Measurements from ENCODE around the gene DCDC2.

DCDC2 gene

DNA sequence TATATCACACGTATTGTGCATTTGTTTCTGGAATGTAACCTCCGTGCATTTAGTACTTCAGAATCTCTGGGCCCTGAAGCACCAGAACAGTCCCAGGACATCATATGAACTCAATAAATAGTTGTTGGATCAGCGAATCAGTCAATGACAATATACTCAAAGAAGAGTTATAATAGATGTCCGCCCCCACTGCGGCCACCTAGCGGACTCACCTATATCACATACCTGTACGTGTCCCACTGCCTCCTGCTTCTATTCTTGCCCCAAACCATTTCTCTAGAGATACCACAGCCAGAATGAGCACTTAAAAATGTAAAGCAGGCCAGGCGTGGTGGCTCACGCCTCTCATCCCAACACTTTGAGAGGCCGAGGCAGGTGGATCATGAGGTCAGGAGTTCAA, 73.9 kb downstream of the DCDC2 start:
- TF ChIP-seq TAF1 (IDR thresholded peaks at IDR 0.05; ENCODE audit: borderline replicate concordance, insufficient read depth, low read length) (no peak), FOXP2 (optimal IDR thresholded peaks at IDR 0.05; ENCODE audit: borderline replicate concordance, extremely low read depth, extremely low read length, insufficient read depth) (no peak), POLR2AphosphoS5 (IDR thresholded peaks at IDR 0.05; ENCODE audit: low read depth, low read length) (no peak), SIN3A (IDR thresholded peaks at IDR 0.05; ENCODE audit: borderline replicate concordance, insufficient read depth, low read length) (no peak)
- TF ChIP-seq, protein P1, sequence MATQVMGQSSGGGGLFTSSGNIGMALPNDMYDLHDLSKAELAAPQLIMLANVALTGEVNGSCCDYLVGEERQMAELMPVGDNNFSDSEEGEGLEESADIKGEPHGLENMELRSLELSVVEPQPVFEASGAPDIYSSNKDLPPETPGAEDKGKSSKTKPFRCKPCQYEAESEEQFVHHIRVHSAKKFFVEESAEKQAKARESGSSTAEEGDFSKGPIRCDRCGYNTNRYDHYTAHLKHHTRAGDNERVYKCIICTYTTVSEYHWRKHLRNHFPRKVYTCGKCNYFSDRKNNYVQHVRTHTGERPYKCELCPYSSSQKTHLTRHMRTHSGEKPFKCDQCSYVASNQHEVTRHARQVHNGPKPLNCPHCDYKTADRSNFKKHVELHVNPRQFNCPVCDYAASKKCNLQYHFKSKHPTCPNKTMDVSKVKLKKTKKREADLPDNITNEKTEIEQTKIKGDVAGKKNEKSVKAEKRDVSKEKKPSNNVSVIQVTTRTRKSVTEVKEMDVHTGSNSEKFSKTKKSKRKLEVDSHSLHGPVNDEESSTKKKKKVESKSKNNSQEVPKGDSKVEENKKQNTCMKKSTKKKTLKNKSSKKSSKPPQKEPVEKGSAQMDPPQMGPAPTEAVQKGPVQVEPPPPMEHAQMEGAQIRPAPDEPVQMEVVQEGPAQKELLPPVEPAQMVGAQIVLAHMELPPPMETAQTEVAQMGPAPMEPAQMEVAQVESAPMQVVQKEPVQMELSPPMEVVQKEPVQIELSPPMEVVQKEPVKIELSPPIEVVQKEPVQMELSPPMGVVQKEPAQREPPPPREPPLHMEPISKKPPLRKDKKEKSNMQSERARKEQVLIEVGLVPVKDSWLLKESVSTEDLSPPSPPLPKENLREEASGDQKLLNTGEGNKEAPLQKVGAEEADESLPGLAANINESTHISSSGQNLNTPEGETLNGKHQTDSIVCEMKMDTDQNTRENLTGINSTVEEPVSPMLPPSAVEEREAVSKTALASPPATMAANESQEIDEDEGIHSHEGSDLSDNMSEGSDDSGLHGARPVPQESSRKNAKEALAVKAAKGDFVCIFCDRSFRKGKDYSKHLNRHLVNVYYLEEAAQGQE (IDR thresholded peaks at IDR 0.05; ENCODE audit: insufficient read depth in 1 of 2, low read depth in 2 of 2, low read length in 2 of 2), result no peak

DNA sequence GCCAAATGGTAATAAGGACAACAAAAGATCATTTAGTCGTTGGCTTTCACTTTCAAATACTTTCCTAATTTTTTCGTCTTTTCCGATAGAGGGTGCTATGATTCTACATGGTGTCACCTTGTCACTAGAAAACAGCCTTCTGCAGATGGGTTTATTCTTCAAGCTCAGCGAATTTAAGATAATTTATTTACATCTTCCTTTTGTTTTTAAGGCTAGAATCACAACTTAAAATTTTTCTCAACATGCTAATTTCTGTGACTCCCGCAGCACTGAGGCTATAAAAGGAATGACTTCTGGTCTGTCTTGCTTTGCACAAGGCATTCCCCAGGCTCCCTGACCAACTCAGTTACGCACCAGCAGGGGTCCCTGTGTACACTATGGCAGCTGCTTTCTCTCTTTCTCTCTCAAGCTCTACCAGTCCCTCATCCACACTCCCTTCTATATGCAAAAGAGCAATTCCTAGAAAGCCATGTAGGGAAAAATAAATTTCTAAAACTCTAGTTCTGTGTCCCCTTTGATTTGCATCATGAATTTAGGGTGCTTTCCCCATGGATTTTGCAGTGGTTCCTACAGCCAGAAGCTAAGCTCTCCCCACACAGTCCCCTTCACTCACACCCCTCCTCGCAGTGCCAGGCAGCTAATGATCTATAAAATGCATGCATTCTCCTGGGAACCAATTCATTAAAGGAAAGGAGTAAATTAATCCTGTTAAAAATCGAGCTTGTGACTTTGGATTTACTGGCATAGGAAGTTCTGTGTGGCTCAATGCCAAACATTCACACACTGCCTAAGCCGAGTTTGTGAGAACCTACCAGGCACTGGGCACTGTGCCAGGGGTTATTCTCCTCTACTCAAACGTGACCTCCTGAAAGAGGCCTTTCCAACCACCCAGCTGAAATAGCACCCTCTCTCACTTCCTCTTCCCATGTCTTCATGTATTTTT, 74.5 kb downstream of the DCDC2 start:
- TF ChIP-seq, protein P1 (IDR thresholded peaks at IDR 0.05; ENCODE audit: insufficient read depth in 1 of 2, low read depth in 2 of 2, low read length in 2 of 2), result no peak
- TF ChIP-seq TAF1 (IDR thresholded peaks at IDR 0.05; ENCODE audit: borderline replicate concordance, insufficient read depth, low read length), result no peak
- TF ChIP-seq SIN3A (IDR thresholded peaks at IDR 0.05; ENCODE audit: borderline replicate concordance, insufficient read depth, low read length), result no peak
- TF ChIP-seq FOXP2 (optimal IDR thresholded peaks at IDR 0.05; ENCODE audit: borderline replicate concordance, extremely low read depth, extremely low read length, insufficient read depth), result no peak
- no peak for TF ChIP-seq POLR2AphosphoS5 (IDR thresholded peaks at IDR 0.05; ENCODE audit: low read depth, low read length)

DNA sequence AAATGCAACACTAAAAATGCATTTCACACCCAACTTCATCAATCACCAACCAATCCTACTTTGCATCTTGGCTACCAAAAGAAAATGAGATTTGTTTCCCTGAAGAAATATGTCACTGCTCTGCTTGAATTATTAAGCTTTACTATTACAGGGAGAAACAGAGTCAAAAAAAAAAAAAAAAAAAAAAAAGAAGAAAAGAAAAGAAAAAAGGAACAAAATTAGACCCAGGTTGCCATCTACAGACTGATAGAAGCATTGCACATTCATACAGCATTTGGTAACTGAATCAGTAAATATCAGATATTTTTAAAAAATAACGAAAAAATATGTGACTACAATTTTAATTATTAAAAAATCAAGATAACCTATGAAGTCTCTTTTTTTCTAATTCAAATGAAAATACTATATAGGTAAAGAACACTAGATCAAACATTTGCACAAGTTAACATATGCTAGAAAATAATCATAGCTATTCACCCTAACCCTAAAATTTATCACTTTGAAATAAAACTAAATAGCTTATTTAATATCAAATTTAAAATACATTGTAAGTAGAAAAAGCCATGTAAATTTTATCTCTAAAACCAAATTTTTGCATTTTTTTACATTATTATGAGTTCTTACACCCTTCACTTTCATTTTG, 83.3 kb downstream of the DCDC2 start:
- no peak for TF ChIP-seq FOXP2 (optimal IDR thresholded peaks at IDR 0.05; ENCODE audit: borderline replicate concordance, extremely low read depth, extremely low read length, insufficient read depth)

DNA sequence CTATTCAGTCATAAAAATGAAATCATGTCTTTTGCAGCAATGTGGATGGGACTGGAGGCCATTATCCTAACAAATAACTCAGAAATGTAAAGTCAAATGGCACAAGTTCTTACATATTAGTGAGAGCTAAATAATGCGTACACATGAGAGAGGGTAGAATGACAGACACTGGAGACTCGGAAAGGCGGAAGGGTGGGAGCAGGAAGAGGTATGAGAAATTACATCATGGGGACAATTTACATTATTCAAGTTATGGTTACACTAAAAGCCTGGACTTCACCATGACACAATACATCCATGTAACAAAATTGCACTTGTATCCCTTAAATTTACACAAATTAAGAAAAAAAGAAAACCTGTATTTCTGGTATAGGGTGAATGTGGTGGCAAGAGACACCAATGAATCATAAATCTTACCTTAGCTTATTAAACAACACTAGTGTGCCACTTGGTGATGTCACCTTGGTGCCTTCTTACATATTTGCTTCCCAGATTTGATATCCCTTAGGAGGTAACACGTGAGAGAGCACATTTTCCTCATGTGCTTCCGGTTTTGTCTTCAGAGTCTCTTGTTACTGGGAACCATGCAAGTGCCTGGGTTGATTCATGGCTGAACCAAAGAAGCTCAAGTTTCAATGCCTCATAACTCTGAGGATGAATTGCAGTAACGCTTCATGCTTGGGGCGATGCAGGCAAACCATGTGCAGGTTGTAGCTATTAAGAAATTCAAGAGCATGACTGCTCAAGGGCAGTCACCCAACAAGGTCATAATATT, 84.6 kb downstream of the DCDC2 start:
- no peak for TF ChIP-seq SIN3A (IDR thresholded peaks at IDR 0.05; ENCODE audit: borderline replicate concordance, insufficient read depth, low read length)
- TF ChIP-seq POLR2AphosphoS5 (IDR thresholded peaks at IDR 0.05; ENCODE audit: low read depth, low read length), result no peak
- no peak for TF ChIP-seq TAF1 (IDR thresholded peaks at IDR 0.05; ENCODE audit: borderline replicate concordance, insufficient read depth, low read length)
- TF ChIP-seq, protein P1 (IDR thresholded peaks at IDR 0.05; ENCODE audit: insufficient read depth in 1 of 2, low read depth in 2 of 2, low read length in 2 of 2), result no peak
- no peak for TF ChIP-seq FOXP2 (optimal IDR thresholded peaks at IDR 0.05; ENCODE audit: borderline replicate concordance, extremely low read depth, extremely low read length, insufficient read depth)

- no peak for TF ChIP-seq POLR2AphosphoS5 (IDR thresholded peaks at IDR 0.05; ENCODE audit: low read depth, low read length)
- no peak for TF ChIP-seq FOXP2 (optimal IDR thresholded peaks at IDR 0.05; ENCODE audit: borderline replicate concordance, extremely low read depth, extremely low read length, insufficient read depth)
- TF ChIP-seq, protein P1 (IDR thresholded peaks at IDR 0.05; ENCODE audit: insufficient read depth in 1 of 2, low read depth in 2 of 2, low read length in 2 of 2), result no peak
- TF ChIP-seq TAF1 (IDR thresholded peaks at IDR 0.05; ENCODE audit: borderline replicate concordance, insufficient read depth, low read length), result no peak
- TF ChIP-seq SIN3A (IDR thresholded peaks at IDR 0.05; ENCODE audit: borderline replicate concordance, insufficient read depth, low read length), result no peak
Observed at GRCh38 chr6:24272553-24272952, 85.3 kb downstream of the DCDC2 start.

Measured in PFSK-1 (cell line).